Activated CD8-positive, alpha-beta memory T cell treated with anti-CD3 and anti-CD28 coated beads for 1 hour (primary cell): ENCODE measurements around the gene SH3RF3.

Experiments
- DNase-seq, 2 donors: peaks; one replicate each; pipeline ENCODE4 v3.0.0-alpha.2; 2020; ENCODE audit warnings: low read depth in 1 of 2; ENCODE audit errors: extremely low read depth in 1 of 2

The SH3RF3 gene

GRCh38 chr2:109439986-109440385 is 311.0 kb downstream of the SH3RF3 start:
- DNase-seq: no peak

GRCh38 chr2:109440499-109441156 is 311.6 kb downstream of the SH3RF3 start:
- DNase-seq: no peak

- no peak for DNase-seq
Measured at GRCh38 chr2:109442715-109443319, 313.8 kb downstream of the SH3RF3 start.

- DNase-seq: no peak
Measured at GRCh38 chr2:109444916-109445315, 315.9 kb downstream of the SH3RF3 start.

- DNase-seq: no peak
Measured at GRCh38 chr2:109446278-109447131, 317.5 kb downstream of the SH3RF3 start.

GRCh38 chr2:109447251-109447661 is 318.3 kb downstream of the SH3RF3 start:
- no peak for DNase-seq

GRCh38 chr2:109447776-109448175 is 318.8 kb downstream of the SH3RF3 start:
- no peak for DNase-seq

- no peak for DNase-seq
Measured at GRCh38 chr2:109448207-109448606, 319.2 kb downstream of the SH3RF3 start.

GRCh38 chr2:109448946-109449788 is 320.2 kb downstream of the SH3RF3 start:
- no peak for DNase-seq

- no peak for DNase-seq
Measured at GRCh38 chr2:109450574-109451273, 321.7 kb downstream of the SH3RF3 start.

- no peak for DNase-seq
Measured at GRCh38 chr2:109451671-109452070, 322.7 kb downstream of the SH3RF3 start.

GRCh38 chr2:109452318-109453305 is 323.6 kb downstream of the SH3RF3 start:
- no peak for DNase-seq

GRCh38 chr2:109453371-109453995 is 324.5 kb downstream of the SH3RF3 start:
- no peak for DNase-seq

GRCh38 chr2:109454304-109454703 is 325.3 kb downstream of the SH3RF3 start:
- no peak for DNase-seq

- no peak for DNase-seq
Measured at GRCh38 chr2:109454765-109455394, 325.9 kb downstream of the SH3RF3 start.

- no peak for DNase-seq
Measured at GRCh38 chr2:109455731-109456691, 327.0 kb downstream of the SH3RF3 start.

GRCh38 chr2:109456776-109457175 is 327.8 kb downstream of the SH3RF3 start:
- DNase-seq: no peak
